Forelimb muscle (tissue), 1 donor: ENCODE results near the gene AMER1. TPM values are rescaled to one million over a fixed set of nuclear protein-coding genes. Genes with fewer than 3 reads are reported as not detected.
"Not testable (repeated sequence)": the region's sequence is repeated elsewhere in the genome, so short reads cannot be mapped to it uniquely, and the experiment has no call there.

Experiments
- DNase-seq: peaks from one replicate; pipeline ENCODE4 v3.0.0-alpha.2; 2013; ENCODE audit warnings: low read depth
- polyA plus RNA-seq: library from polyadenylated mRNA; unstranded; fragments of 120-200 nt; gene quantifications from one replicate; pipeline ENCODE4 v1.2.1, GENCODE V29; 2013; ENCODE audit not compliant: insufficient read length

The AMER1 gene
- 6.6 TPM for polyA plus RNA-seq

DNA sequence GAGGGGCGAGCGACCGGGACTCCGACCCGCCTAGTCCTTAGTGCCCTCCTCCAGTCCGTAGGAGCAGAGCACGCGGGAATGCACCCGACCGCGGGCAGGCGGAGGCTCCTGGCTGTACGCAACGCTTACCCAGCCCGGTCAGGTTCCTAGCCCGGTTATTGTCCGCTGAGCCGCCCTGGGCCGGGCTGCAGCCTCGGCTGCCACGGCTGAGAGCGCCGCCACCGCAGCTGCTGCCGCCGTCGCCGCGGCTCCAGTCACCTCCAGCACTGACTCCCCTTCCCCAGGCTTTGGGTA, at the start of gene AMER1:
TSS of gene AMER1 (minus strand) at position 268 of the 294 bp plus-strand sequence. CDS start 12,422 bp downstream, outside the sequence.
- no peak for DNase-seq

DNA sequence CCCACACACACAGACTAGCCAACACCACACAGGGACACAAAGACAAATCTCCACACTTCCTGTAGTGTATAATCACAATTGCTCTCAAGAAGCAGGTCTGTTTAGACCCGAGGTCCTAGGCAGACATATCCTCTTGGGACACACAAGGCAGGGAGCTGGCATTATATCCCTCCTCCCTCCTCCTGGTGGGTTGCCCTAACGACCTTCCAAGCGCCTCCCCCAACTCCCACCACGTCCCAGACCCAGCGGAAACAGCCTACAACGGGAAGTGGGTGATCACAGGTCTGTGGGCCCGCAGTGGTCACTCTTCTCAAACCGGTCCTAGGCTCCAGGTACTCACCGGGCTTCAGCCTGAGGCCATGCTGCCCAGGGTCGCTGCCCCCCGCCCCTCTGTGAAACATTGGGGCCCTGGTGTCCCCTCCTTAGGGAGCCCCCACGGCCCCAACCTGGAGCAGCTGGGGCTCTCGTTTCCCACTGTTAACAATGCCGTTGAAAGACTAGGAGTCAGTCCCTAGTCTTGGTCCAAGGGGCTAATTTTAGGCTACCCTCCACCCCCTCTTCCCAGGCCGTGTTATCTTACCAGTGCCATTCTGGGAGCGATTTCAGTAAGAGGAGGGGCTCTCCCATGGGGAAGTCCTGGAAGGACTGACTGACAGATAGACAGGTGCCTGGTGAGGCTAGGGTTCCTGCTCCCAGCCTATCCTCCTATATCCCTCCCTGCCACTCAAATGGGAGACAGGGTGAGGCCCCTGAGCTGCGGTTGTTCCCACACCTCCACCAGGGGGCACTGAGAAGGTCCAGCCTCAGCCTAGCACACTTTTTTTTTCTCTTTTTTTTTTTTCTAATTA, 24.8 kb upstream of the AMER1 start, which contains the start of gene ASB12:
TSS of gene ASB12 (minus strand) at position 485 of the 848 bp plus-strand sequence. CDS start 4,957 bp downstream, outside the sequence.
- no peak for DNase-seq

DNA sequence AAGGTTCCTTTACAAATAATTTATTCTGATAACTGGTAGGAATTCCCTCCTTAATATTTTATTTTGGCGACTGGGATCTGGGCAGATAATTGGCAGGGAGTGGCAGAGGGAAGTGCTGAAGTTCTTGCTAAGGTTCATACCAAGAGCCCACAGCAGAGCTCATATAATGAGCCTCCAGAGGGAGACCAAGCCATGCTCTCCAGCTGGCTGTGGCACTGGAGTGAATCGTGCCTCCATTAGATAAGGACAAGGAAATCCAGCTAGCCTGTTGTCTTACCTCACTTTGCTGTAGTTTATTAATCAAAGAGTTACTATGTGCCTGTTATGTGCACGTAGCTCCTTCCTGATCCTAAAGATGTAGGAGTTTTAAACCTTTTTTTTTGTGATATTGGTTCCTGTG, 23.6 kb upstream of the AMER1 start:
- DNase-seq: no peak

DNA sequence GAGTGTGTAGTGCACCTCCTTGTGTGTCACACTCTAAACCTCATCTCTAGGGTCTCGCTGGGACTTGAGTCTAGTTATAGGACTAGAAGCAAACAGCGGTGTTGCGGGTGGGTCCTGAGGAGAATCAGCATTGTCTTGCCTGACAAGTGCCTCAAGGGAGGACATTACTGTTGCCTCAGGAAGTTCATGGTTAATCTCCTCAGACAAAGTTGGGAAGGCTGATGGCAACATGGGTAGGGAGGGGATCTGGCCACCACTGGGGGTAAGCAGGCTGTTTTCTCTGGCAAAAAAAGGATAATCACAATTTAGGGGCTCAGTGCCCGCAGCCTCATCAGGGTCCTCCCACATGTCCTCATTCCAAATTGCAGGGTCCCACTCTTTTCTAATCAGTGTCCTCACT, 12.5 kb upstream of the AMER1 start:
- DNase-seq: no peak

DNA sequence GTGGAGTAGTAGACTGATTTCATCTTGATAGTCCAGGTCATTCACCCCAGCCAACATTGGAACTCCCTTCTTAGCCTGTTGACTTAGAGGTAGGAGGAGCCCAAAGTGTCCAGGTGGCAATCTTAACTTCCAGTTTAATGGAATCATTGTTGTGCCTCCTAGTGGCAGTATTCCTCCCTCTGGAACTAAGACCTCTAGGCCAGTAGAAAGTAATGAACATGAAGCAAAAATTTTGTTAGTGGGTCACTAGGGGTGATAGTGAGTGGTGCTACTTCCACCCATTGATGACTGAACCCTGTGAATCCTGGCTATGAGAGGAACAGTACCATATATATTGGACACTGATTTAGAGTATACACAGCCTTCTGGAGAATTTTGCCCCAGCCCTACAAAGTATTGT, 8.5 kb upstream of the AMER1 start:
- not testable (repeated sequence) for DNase-seq

DNA sequence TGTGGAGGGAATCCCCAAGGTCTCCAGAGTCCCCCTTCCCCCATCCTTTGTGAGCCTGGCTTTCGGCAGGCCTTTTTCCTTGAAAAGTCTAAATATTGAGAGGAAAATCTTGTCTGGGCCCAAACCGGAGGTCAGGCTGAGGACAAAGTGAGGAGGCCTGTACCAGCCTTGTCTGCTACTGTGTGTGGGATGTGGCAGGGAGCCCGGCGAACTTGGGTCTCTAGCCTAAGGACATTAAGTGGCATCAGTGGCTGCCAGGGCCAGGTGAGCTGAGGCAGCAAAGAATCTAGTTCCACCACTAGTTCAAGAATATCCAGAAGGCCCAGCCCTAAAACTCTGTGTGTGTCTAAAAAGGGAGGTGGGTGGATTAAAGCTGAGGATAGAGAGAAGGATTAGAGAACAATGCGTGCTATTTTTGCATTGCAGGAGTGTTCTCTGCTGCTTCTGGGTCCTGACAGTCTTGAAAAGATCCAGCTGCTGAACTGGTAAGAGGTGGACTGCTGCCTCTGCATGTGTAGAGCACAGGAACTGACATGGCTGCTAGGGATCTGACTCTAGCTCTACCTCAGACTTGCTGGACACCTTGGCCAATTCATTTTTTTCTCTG, 1.2 kb upstream of the AMER1 start:
- DNase-seq: no peak

DNA sequence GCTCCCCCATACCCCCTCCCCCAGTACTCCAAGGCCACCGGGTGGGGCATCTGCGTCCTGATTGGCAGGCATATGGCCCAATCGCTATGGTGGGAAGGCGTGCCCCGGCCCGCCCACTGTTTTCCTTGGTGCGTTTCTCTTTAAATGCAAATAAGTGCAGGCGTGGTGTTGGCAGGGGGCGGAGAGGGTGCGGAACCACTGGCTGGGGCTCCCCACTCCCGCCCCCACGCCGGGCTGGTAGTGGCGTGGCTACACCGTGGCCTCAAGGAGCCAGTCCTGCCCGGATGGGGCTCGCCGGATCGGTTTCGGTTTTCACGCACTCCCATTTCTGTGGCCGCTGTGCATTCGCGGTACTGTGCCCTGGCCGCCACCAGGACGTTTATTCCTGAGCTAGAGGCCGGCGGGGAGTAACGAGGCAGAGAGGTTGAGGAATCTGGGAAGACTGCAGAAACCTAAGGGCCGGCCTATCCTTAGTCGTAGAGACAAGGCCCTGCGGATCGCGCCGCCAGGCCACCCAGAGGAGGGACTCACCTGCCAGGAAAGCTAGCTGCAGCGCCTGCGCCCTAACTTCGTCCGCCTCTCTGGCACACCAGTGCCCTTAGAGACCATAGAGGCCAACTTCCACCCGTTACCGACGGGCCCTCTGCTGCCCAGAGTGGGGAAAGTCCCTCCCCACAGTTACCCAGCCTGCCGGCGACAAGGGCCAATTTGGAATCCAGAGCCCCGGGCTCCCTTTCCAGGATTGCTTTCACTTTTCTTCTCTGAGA, 410 bp upstream of the AMER1 start:
- DNase-seq: peak; percentile 73

DNA sequence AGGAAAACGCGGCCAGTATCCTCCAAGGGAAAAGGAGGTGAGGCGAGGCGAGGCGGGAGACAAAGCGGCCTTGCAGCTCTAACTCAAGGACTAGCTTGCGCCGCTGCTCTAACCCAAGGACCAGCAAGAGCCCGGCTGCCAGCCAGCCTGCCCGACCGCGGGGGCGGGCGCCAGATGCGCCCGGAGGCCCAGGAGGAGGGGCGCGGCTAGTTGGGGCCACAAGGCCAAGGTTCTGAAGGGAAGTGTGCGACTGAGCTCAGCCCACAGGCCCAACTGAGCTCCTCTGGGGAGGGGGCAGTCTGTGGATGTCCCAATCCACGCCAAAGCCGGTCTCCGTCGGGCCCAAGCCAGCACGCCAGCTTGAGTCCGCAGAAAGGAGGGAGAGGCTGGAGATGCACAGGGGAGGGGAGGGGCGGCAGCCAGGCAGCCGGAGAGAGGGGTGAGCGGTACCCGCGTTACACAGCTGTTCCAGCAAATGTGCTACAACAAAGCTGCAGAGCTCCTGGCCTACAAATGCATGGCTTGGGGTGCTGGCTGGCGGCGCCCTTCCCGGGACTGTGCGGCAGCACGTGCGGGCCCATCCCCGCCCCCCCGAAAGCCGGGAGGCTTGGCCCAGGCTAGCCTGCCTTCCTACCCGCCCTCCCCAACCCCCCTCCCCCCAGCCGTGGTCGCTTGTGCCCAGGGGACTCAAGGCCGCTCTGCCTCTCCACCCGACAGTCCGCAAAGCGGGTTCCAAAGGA, 637 bp downstream of the AMER1 start:
- DNase-seq: no peak

DNA sequence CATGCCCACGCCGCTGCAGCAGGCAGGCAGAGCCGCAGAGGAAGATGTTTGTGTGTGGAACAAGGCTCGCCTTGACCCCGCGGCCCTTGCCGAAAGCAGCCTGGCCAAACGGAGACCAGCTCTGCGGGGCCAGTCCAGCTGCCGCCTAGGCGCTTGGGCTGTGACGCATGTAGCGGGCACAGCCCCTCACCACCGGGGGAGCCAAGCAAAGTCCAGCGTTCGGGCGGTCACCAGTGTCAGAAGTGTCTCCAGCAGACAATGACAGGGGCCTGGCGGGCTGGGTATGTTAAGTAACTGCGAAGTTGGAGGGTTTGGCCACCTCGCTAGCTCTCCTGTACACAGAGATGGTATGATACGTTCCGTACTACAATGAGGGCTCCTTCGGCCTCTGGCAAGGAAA, 1.3 kb downstream of the AMER1 start:
- no peak for DNase-seq

DNA sequence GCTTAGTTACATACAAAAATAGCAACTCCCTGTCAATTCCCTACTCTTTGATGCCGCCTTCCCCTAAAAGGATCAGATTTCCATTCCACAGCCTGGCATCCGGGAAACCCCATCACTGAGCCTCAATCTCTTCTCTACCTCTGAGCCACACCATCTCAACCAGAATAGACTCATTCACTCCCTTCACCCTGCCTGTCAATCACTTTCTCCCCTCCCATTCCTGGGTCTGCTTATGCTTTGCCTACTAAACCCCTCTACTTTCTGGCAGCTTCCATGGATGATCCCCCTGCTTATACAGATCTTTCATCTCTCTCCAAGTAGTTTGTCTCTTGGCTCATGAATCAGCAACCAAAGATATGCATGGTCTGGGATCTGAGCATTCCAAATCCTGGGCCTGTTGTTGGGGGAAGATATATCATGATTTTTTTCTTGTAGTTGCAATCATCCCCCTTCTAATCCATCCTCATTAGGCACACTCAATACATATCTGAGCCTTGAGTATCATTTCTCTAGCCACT, 2.6 kb downstream of the AMER1 start:
- DNase-seq: no peak

DNA sequence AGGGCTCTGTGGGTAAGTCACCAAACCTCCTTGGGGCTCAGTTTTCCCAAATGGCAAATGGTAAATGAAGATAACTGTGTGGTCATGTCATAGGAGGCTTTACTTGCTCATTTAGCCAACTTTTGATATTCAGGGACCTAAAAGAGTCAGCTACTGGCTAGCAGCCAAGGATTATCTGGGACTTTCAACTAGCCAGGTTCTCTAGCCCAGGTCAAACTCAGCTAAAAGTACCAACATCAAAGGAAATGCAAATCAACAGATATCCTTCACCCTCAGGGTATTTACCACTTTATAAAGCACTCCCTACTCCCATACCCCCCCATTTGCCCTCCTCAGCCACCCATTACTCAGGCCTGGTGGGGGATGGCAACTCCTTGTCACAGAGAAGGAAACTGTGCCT, 7.5 kb downstream of the AMER1 start:
- no peak for DNase-seq

DNA sequence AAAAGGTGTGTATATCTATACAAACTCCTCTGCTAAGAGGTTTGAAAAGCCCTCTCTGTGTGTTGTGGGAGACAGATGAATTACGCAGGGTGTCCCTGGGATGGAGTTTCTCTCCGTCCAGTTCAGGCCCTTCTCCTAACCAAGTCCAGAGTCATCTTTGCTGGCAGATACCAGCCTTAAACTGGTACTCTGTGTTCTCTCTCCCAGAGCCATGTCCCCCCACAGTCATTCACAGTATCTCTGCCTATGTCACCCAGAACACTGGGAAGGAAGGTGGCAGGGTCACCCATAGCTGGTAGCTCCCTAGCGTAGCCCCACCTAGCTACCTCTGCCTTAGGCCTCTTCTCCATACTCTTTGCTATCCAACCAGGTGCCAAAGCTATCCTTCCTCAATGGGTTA, 8.9 kb downstream of the AMER1 start:
- DNase-seq: no peak

DNA sequence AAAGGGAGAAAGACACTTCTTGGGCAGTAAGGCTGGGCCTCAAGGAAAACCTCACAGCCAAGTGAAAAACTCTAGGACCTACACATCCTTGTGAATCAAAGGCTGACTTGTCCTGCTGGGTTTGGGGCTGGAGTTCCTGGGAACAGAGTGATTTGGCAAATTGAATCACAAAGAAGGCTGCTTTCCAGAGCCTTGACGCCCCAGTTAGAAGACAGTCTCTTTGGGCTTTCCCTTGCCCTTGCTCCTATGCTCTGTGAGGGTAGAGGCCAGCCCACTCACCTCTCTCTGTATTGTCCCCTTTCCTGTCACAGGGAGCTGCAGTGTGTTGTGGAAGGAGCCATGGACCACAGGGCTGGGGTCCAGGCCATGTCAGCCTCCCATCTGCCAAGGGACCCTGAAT, 9.6 kb downstream of the AMER1 start:
- DNase-seq: no peak

DNA sequence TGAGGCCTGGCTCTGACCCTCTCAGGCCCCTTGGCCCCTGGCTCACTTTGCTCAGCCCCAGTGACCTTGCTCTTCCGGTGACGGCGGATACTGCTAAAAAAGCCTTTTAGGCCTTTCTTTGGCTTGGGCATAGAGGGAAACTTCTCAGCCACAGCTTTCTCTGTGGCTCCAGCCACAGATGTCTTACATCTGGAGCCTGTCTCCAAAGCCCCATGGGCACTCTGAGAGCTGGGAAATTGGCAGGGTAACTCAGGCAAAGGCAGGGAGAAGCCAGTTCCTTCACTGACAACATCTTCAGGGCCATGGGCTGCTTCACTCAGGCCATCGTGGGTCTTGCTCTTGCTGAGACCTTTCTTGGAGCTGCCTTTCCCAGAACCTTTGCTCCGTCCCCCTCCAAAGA, 12.8 kb downstream of the AMER1 start:
- no peak for DNase-seq

DNA sequence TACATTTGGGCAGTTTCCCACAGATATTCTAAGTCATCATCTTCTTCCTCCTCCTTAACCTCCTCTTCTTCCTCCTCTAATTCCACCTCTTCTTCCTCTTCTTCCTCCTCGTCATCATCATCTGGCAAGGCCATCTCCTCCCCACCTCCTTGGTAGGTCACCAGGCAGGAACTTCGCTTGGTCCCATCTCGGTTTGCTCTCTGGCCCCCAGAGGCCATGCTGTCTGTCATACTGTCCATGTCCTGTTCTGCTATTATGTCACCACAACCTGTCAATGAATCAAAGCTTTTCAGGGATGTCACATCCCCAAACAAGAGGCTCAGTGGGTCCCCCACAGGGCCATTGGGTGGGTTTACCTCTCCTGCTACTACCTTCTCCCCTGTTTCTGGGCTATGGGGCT, 13.5 kb downstream of the AMER1 start:
- DNase-seq: no peak

DNA sequence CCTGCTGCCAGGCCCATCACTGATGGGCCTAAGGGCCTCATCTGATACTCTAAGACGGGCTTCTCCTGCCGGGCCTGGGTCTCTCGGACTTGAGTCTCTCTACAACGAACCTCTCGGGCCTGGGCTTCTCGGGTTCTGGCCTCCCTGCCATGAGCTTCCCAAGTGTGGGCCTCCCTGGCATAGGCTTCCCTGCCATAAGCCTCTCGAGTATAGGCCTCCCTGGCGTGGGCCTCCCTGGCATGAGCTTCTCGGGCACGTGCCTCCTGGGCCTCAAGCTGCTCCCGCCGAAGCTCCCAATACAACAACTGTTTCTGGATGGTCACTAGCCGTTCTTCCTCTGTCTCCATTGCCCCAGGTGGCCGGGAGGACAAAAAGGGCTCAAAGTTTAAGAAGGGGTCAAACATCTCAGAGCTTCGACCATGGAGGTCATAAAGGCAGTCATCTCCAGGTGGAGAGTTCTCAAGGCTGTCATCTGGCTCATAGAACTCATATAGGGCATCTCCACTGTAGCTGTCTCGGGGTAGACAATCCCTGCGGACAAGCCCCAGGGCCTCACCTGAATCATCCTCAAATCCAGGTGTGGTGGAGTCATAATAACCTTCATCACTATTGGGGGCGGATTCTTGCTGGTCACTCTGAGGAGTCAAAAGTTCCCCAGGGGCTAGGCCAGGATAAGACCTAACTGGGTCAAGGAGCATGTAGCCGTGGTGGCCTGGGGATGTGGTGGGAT, 14.1 kb downstream of the AMER1 start:
- no peak for DNase-seq

DNA sequence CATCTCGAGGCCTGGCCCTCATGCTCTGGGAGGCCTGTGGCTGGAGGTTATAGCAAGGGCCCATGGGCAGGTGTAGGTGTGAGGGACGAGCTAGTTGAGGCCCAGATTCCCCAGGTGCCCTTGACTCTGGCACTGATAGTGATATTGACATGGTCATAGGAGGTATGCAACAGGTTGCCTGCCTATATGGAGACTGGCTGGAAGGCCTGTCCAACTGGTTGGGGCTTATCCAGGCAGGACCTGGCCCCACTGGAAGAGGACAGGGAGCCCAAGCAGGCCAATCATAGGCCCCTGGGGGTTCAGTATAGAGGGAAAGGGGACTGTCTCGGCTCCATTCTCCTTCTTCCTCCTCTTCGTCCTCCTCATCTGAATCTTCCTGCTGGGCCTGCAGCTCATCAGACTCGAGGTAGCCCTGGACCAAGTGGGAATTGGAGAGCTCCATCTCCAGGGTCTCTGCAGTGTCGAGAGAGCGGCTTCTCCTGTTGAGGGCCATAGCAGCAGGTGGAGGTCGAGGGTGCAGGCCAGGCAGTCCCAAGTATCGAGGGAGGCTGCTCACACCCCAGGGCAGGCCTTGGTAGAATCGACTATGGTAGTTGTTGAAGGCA, 15.3 kb downstream of the AMER1 start:
- DNase-seq: no peak

DNA sequence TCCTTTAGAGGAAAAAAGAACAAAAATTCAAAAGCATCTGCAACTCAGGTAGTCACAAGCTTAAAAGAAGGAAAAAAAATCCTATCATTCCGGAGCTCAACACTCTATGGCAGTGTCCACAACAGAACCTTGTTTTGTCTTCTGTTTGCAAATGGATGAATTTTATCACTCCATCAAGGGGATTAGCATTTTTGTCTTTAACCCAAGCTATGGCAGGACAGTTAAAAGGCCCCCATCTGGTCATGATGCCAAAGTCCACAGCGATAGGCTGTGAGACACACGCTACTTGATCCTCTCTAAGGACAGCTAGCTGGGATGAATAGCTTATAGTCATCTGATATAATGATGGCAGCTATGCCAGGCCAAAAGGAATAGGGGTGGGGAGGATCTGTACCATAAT, 16.6 kb downstream of the AMER1 start:
- DNase-seq: no peak

DNA sequence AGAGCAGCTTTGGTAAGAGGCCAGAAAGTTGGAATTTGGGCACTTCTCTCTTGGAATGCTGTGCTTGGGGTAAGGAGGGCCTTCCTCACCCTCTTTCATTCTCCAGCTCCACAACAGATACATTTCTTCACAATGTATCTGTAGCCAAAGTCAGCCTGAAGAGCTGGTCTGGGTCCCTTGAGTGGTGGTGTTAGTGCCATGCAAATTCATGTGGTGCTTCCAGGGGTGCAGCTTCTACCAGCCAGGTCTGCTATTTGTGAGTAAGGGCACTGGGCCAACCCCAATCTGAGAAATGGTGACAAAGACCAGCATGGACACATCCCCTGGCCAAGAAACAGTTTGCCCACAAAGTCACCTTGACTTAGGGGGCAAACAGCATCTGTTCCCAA, 17.8 kb downstream of the AMER1 start:
- no peak for DNase-seq

DNA sequence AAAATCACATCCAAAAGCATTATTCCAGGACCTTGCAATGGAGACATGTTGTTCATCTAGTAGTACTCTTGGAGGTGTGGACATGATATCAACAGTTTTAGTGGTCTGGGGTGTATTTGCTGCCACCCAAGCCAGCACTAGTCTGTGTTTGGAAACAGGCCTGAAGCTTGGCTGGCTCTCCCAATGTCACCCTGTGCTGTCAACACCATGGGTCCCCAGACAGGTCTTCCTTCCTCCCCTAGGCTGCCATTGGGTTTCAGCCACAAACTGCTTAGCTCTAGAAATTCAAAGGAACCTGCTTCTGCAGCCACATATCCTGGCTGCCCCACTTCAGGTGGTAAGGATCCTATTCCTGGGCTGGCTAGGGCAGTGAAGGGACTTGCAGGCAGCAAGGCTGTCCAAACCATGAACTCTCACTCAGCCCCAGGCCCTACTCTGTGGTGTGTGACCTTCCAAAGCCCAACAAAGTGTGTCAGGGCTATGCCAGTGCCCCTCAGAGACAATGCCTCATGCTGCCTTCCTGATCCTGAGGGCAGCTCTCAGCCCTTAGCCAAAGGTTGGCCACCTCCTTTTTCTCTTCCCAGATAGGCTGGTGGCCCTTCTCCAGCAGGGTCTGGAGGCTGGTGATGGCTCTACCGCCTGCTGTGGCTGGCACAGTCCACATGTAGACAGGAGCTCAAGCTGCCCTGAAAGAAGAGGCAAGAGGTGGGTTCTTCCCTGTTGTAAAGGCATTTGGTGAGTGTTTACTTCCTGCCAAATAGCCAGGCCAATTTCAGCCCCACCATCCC, 18.3 kb downstream of the AMER1 start:
- no peak for DNase-seq
